GM18873 (cell line): ENCODE results near the gene LRRC46.

Experiments used
- ATAC-seq: cut with Tn5 transposase; IDR thresholded peaks from one replicate; pipeline ENCODE4 v1.9.1; 2021; ENCODE audit warnings: mild to moderate bottlenecking, moderate library complexity, moderate number of reproducible peaks; ENCODE audit not compliant: unreplicated experiment, low FRiP score

LRRC46 gene

GRCh38 chr17:47808036-47808829 is 23.2 kb upstream of the LRRC46 start:
- ATAC-seq: no peak

- no peak for ATAC-seq
These were observed 22.5 kb upstream of the LRRC46 start for GRCh38 chr17:47808830-47809480.

GRCh38 chr17:47810200-47810821 is 21.2 kb upstream of the LRRC46 start:
- ATAC-seq: no peak

- ATAC-seq: no peak
These were observed 20.4 kb upstream of the LRRC46 start for GRCh38 chr17:47810901-47811635.

- ATAC-seq: no peak
These were observed 19.8 kb upstream of the LRRC46 start for GRCh38 chr17:47811709-47812108.

GRCh38 chr17:47812146-47812920 is 19.1 kb upstream of the LRRC46 start:
- ATAC-seq: no peak

- no peak for ATAC-seq
These were observed 18.4 kb upstream of the LRRC46 start for GRCh38 chr17:47813077-47813476.

GRCh38 chr17:47813512-47814031 is 17.9 kb upstream of the LRRC46 start:
- ATAC-seq: no peak

GRCh38 chr17:47815106-47815918 is 16.2 kb upstream of the LRRC46 start:
- no peak for ATAC-seq

- no peak for ATAC-seq
These were observed 15.2 kb upstream of the LRRC46 start for GRCh38 chr17:47816111-47816735.

- ATAC-seq: no peak
These were observed 14.5 kb upstream of the LRRC46 start for GRCh38 chr17:47816947-47817346.

- ATAC-seq: no peak
These were observed 13.3 kb upstream of the LRRC46 start for GRCh38 chr17:47818002-47818695.

GRCh38 chr17:47819475-47819874 is 12.0 kb upstream of the LRRC46 start:
- ATAC-seq: no peak

GRCh38 chr17:47820033-47820789 is 11.3 kb upstream of the LRRC46 start:
- ATAC-seq: no peak

- ATAC-seq: no peak
These were observed 10.4 kb upstream of the LRRC46 start for GRCh38 chr17:47821031-47821423.

GRCh38 chr17:47821424-47822391 is 9.8 kb upstream of the LRRC46 start, which contains the start of gene OSBPL7:
Gene OSBPL7 (minus strand): TSS chr17:47821794. CDS start chr17:47820278, 1,516 bp downstream.
- no peak for ATAC-seq
